Adrenal gland (tissue), 5 donors: Measurements from ENCODE around the gene DNAJC15.

Source experiments
- POLR2A ChIP-seq, 2 donors: fragments of 450-650 bp; IDR thresholded peaks; one replicate each; pipeline ENCODE4 v1.6.1; 2017; ENCODE audit warnings: antibody characterized with exemption in 2 of 2, mild to moderate bottlenecking in 2 of 2, moderate library complexity in 1 of 2
- TF ChIP-seq, protein P1 (sequence below), 6 experiments: fragments of 450-650 bp in 4 of 6; fragments of 200-600 bp in 2 of 6; sonication (generic) in 1 of 6; IDR thresholded peaks; 1 replicate in 5 of 6; 2 replicates in 1 of 6; pipeline versions ENCODE4 v1.5.1 to v1.8.0; 2016 to 2021; ENCODE audit warnings: antibody characterized with exemption in 6 of 6, mild to moderate bottlenecking in 2 of 6, moderate library complexity in 1 of 6
- donor health status: DM: no; HTN: no; CAD: no.

DNA sequence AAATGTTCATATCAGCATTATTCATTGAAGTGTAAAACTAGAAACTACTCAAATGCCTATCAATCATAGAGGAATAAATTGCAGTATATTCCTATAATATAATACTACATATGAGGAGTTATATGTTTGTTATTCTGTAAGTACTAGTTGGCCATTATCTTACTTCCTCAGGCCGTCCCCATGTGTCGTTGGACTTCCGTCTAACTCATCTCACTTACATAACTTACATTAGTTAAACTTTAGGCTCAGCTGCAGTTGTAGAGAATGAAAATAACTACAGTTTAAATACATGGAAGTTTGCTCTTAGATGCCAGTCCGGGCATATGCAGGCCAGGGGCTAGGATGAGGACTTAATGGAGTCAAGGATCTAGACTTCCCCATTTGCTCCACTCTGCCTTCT lies 22.7 kb upstream of the DNAJC15 start:
- TF ChIP-seq, protein P1, sequence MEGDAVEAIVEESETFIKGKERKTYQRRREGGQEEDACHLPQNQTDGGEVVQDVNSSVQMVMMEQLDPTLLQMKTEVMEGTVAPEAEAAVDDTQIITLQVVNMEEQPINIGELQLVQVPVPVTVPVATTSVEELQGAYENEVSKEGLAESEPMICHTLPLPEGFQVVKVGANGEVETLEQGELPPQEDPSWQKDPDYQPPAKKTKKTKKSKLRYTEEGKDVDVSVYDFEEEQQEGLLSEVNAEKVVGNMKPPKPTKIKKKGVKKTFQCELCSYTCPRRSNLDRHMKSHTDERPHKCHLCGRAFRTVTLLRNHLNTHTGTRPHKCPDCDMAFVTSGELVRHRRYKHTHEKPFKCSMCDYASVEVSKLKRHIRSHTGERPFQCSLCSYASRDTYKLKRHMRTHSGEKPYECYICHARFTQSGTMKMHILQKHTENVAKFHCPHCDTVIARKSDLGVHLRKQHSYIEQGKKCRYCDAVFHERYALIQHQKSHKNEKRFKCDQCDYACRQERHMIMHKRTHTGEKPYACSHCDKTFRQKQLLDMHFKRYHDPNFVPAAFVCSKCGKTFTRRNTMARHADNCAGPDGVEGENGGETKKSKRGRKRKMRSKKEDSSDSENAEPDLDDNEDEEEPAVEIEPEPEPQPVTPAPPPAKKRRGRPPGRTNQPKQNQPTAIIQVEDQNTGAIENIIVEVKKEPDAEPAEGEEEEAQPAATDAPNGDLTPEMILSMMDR (IDR thresholded peaks at IDR 0.05) = no peak
- no peak for TF ChIP-seq POLR2A (IDR thresholded peaks at IDR 0.05)
